AG04450 (cell line): ENCODE results near the gene FGD5. TPM values are rescaled to one million over a fixed set of nuclear protein-coding genes. Genes with fewer than 3 reads are reported as not detected.

Experiments used
- CTCF ChIA-PET: fragments of 300-600, 350-600 bp; formaldehyde crosslinking; extraction: SDS; loops from one replicate; lab custom pipeline; 2022; ENCODE audit warnings: antibody characterized with exemption, inconsistent platforms; lab: Charles Lee
- POLR2A ChIA-PET: fragments of 350-600 bp; formaldehyde crosslinking; extraction: SDS; loops from one replicate; lab custom pipeline; 2021; ENCODE audit warnings: antibody characterized with exemption, inconsistent platforms; lab: Yijun Ruan, JAX
- DNase-seq: peaks from one replicate; pipeline ENCODE4 v3.0.0-alpha.2; 2011; ENCODE audit warnings: low read depth, low spot score
- H3K27ac ChIP-seq: one replicate; pipeline ENCODE4 v1.5.1; 2012; ENCODE audit warnings: low read depth, low read length, control low read depth
- H3K27me3 ChIP-seq: one replicate; pipeline ENCODE4 v1.6.0; 2012; ENCODE audit warnings: low read length; ENCODE audit not compliant: control insufficient read depth, insufficient read depth
- H3K4me3 ChIP-seq: 2 replicates; pipeline ENCODE4 v1.5.1; 2011; ENCODE audit warnings: mild to moderate bottlenecking, low read depth, low read length, control low read depth
- H3K9me3 ChIP-seq: 2 replicates; pipeline ENCODE4 v1.5.1; 2012; ENCODE audit warnings: low read length; ENCODE audit not compliant: control insufficient read depth, insufficient read depth
- polyA minus RNA-seq: library from RNA; depleted of rRNA, polyadenylated mRNA; stranded (reverse); fragments of >200 nt; gene quantifications from 2 replicates; pipeline ENCODE4 v1.2.3, GENCODE V29; 2011; rRNA and poly(A)+ RNA removed
- polyA plus RNA-seq: library from polyadenylated mRNA; depleted of rRNA; stranded (reverse); fragments of >200 nt; gene quantifications from 2 replicates; pipeline ENCODE4 v1.2.3, GENCODE V29; 2011; rRNA removed
- TF ChIP-seq, protein P1 (sequence below): IDR thresholded peaks from 2 replicates; pipeline ENCODE4 v1.5.1; 2011; ENCODE audit warnings: low read depth, low read length, control low read depth, inconsistent platforms

FGD5 gene, protein sequence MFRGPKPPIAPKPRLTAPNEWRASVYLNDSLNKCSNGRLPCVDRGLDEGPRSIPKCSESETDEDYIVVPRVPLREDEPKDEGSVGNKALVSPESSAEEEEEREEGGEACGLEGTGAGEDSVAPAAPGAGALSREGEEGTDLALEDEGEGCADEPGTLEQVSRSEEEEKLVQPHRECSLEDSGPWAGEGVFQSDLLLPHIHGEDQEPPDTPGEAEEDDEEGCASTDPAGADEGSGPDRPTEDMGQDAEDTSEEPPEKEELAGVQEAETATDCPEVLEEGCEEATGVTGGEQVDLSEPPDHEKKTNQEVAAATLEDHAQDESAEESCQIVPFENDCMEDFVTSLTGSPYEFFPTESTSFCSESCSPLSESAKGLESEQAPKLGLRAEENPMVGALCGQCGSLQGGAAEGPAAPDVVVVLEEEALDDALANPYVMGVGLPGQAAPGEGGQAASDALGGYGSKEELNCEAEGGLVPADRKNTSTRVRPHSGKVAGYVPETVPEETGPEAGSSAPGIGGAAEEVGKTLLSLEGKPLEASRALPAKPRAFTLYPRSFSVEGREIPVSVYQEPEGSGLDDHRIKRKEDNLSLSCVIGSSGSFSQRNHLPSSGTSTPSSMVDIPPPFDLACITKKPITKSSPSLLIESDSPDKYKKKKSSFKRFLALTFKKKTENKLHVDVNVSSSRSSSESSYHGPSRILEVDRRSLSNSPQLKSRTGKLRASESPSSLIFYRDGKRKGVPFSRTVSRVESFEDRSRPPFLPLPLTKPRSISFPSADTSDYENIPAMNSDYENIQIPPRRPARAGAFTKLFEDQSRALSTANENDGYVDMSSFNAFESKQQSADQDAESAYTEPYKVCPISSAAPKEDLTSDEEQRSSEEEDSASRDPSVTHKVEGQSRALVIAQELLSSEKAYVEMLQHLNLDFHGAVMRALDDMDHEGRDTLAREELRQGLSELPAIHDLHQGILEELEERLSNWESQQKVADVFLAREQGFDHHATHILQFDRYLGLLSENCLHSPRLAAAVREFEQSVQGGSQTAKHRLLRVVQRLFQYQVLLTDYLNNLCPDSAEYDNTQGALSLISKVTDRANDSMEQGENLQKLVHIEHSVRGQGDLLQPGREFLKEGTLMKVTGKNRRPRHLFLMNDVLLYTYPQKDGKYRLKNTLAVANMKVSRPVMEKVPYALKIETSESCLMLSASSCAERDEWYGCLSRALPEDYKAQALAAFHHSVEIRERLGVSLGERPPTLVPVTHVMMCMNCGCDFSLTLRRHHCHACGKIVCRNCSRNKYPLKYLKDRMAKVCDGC (N-terminal part only)
- polyA plus RNA-seq, result not detected in 2 replicates
- polyA minus RNA-seq, result not detected in 2 replicates

- DNase-seq, result no peak
- CTCF ChIA-PET, result no interaction called here
- Histone ChIP-seq H3K27ac (no peak within 1 kb of the TSS), H3K4me3 (no peak within 1 kb of the TSS), H3K27me3 (peaks cover 7% of the 10 kb centered on the region), H3K9me3 (no peaks in the 10 kb centered on the region)
- TF ChIP-seq, protein P1, sequence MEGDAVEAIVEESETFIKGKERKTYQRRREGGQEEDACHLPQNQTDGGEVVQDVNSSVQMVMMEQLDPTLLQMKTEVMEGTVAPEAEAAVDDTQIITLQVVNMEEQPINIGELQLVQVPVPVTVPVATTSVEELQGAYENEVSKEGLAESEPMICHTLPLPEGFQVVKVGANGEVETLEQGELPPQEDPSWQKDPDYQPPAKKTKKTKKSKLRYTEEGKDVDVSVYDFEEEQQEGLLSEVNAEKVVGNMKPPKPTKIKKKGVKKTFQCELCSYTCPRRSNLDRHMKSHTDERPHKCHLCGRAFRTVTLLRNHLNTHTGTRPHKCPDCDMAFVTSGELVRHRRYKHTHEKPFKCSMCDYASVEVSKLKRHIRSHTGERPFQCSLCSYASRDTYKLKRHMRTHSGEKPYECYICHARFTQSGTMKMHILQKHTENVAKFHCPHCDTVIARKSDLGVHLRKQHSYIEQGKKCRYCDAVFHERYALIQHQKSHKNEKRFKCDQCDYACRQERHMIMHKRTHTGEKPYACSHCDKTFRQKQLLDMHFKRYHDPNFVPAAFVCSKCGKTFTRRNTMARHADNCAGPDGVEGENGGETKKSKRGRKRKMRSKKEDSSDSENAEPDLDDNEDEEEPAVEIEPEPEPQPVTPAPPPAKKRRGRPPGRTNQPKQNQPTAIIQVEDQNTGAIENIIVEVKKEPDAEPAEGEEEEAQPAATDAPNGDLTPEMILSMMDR, result no peak
- POLR2A ChIA-PET, result no interaction called here
Measured at GRCh38 chr3:14818804-14819500, at the start of gene FGD5. Gene FGD5 (plus strand): TSS chr3:14818962. CDS start chr3:14819072, 110 bp downstream.

GRCh38 chr3:14769544-14770325 lies 49.0 kb upstream of the FGD5 start:
- DNase-seq, result no peak
- ChIA-PET CTCF (no interaction called here), POLR2A (no interaction called here)
- no peak overlapping the region for H3K27ac ChIP-seq
- peaks cover 5% of the 10 kb centered on the region for H3K27me3 ChIP-seq
- TF ChIP-seq, protein P1, result no peak
- no peaks in the 10 kb centered on the region for H3K9me3 ChIP-seq
- H3K4me3 ChIP-seq, result no peak overlapping the region

GRCh38 chr3:14770591-14770990 lies 48.2 kb upstream of the FGD5 start:
- ChIA-PET CTCF (no interaction called here), POLR2A (no interaction called here)
- TF ChIP-seq, protein P1, result no peak
- Histone ChIP-seq H3K27ac (no peak overlapping the region), H3K27me3 (peaks cover 5% of the 10 kb centered on the region), H3K4me3 (no peak overlapping the region), H3K9me3 (no peaks in the 10 kb centered on the region)
- DNase-seq, result no peak
